Activated naive CD8-positive, alpha-beta T cell treated with anti-CD3 and anti-CD28 coated beads, Interleukin-2, amount 50 U/mL, for 24 hours (primary cell): ENCODE data around the gene DHRS2.
"Not testable (repeated sequence)": the region's sequence is repeated elsewhere in the genome, so short reads cannot be mapped to it uniquely, and the experiment has no call there.

Experiments
- ATAC-seq: fragments of 150-1000 bp; cut with Tn5 transposase; one replicate; pipeline ENCODE4 v1.10.0; 2021
- DNase-seq: peaks from one replicate; pipeline ENCODE4 v3.0.0; 2021
- H3K27ac Mint-ChIP-seq: one replicate; pipeline ENCODE4 v1.8.0; 2021; ENCODE audit warnings: mild to moderate bottlenecking, mixed read lengths
- H3K27me3 Mint-ChIP-seq: one replicate; pipeline ENCODE4 v1.8.0; 2021; ENCODE audit warnings: mixed read lengths
- H3K36me3 Mint-ChIP-seq: one replicate; pipeline ENCODE4 v1.8.0; 2021; ENCODE audit warnings: low read depth, mixed read lengths
- H3K4me1 Mint-ChIP-seq: one replicate; pipeline ENCODE4 v1.8.0; 2021; ENCODE audit warnings: mixed read lengths
- H3K4me3 Mint-ChIP-seq: one replicate; pipeline ENCODE4 v1.8.0; 2021; ENCODE audit warnings: mild to moderate bottlenecking, moderate library complexity, mixed read lengths
- H3K9me3 Mint-ChIP-seq: one replicate; pipeline ENCODE4 v1.8.0; 2021; ENCODE audit warnings: mixed read lengths

The DHRS2 gene

GRCh38 chr14:23664207-23664885 is 28.2 kb downstream of the DHRS2 start:
- Mint-ChIP-seq H3K4me1 (peaks cover 4% of the 10 kb centered on the region), H3K9me3 (no peaks in the 10 kb centered on the region), H3K27me3 (no peaks in the 10 kb centered on the region), H3K4me3 (no peak overlapping the region), H3K36me3 (no peaks in the 10 kb centered on the region), H3K27ac (no peak overlapping the region)
- ATAC-seq (no peak), DNase-seq (no peak)

GRCh38 chr14:23665302-23666016 is 29.3 kb downstream of the DHRS2 start:
- no peaks in the 10 kb centered on the region for H3K36me3 Mint-ChIP-seq
- ATAC-seq (no peak), DNase-seq (no peak)
- H3K9me3 Mint-ChIP-seq: no peaks in the 10 kb centered on the region
- H3K4me3 Mint-ChIP-seq: no peak overlapping the region
- H3K27ac Mint-ChIP-seq: no peak overlapping the region
- H3K4me1 Mint-ChIP-seq: peaks cover 1% of the 10 kb centered on the region
- no peaks in the 10 kb centered on the region for H3K27me3 Mint-ChIP-seq

GRCh38 chr14:23667134-23667533 is 31.0 kb downstream of the DHRS2 start:
- Mint-ChIP-seq H3K4me3 (no peak overlapping the region), H3K27ac (no peak overlapping the region), H3K9me3 (no peaks in the 10 kb centered on the region), H3K4me1 (no peaks in the 10 kb centered on the region), H3K27me3 (no peaks in the 10 kb centered on the region), H3K36me3 (no peaks in the 10 kb centered on the region)
- DNase-seq (no peak), ATAC-seq (no peak)

- Mint-ChIP-seq H3K9me3 (no peaks in the 10 kb centered on the region), H3K4me3 (no peak overlapping the region), H3K4me1 (no peaks in the 10 kb centered on the region), H3K36me3 (no peaks in the 10 kb centered on the region), H3K27me3 (no peaks in the 10 kb centered on the region), H3K27ac (no peak overlapping the region)
- no peak for ATAC-seq
- DNase-seq: no peak
Observed at GRCh38 chr14:23669441-23669840, 33.3 kb downstream of the DHRS2 start.

- H3K9me3 Mint-ChIP-seq: no peaks in the 10 kb centered on the region
- H3K36me3 Mint-ChIP-seq: no peaks in the 10 kb centered on the region
- ATAC-seq: no peak
- H3K27me3 Mint-ChIP-seq: no peaks in the 10 kb centered on the region
- no peaks in the 10 kb centered on the region for H3K4me1 Mint-ChIP-seq
- no peak for DNase-seq
- no peak overlapping the region for H3K4me3 Mint-ChIP-seq
- no peak overlapping the region for H3K27ac Mint-ChIP-seq
Observed at GRCh38 chr14:23670481-23670880, 34.3 kb downstream of the DHRS2 start.

GRCh38 chr14:23672200-23672599 is 36.0 kb downstream of the DHRS2 start:
- no peaks in the 10 kb centered on the region for H3K4me1 Mint-ChIP-seq
- no peak for DNase-seq
- no peak overlapping the region for H3K27ac Mint-ChIP-seq
- no peaks in the 10 kb centered on the region for H3K9me3 Mint-ChIP-seq
- ATAC-seq: no peak
- no peak overlapping the region for H3K4me3 Mint-ChIP-seq
- peaks cover 6% of the 10 kb centered on the region for H3K27me3 Mint-ChIP-seq
- H3K36me3 Mint-ChIP-seq: no peaks in the 10 kb centered on the region

- Mint-ChIP-seq H3K27ac (no peak overlapping the region), H3K27me3 (peaks cover 6% of the 10 kb centered on the region), H3K9me3 (no peaks in the 10 kb centered on the region), H3K36me3 (no peaks in the 10 kb centered on the region), H3K4me1 (no peaks in the 10 kb centered on the region), H3K4me3 (no peak overlapping the region)
- no peak for ATAC-seq
- no peak for DNase-seq
Observed at GRCh38 chr14:23675337-23675736, 39.2 kb downstream of the DHRS2 start.

GRCh38 chr14:23675906-23676305 is 39.7 kb downstream of the DHRS2 start:
- no peak for ATAC-seq

GRCh38 chr14:23681337-23681736 is 45.2 kb downstream of the DHRS2 start:
- Mint-ChIP-seq H3K27ac (no peak overlapping the region), H3K27me3 (peaks cover 3% of the 10 kb centered on the region), H3K9me3 (no peaks in the 10 kb centered on the region), H3K4me1 (no peaks in the 10 kb centered on the region), H3K36me3 (no peaks in the 10 kb centered on the region), H3K4me3 (no peak overlapping the region)
- DNase-seq (no peak), ATAC-seq (no peak)

More at GRCh38 chr14:23675906-23676305, 39.7 kb downstream of the DHRS2 start:
- Mint-ChIP-seq H3K4me1 (no peaks in the 10 kb centered on the region), H3K27me3 (peaks cover 6% of the 10 kb centered on the region), H3K4me3 (no peak overlapping the region), H3K9me3 (no peaks in the 10 kb centered on the region), H3K36me3 (no peaks in the 10 kb centered on the region), H3K27ac (no peak overlapping the region)
- DNase-seq: no peak

- not testable (repeated sequence) for H3K36me3 Mint-ChIP-seq, ATAC-seq, H3K9me3 Mint-ChIP-seq, H3K27me3 Mint-ChIP-seq, DNase-seq, H3K4me1 Mint-ChIP-seq, H3K27ac Mint-ChIP-seq, H3K4me3 Mint-ChIP-seq
Observed at GRCh38 chr14:23689709-23690514, 53.7 kb downstream of the DHRS2 start.

GRCh38 chr14:23692416-23692815 is 56.3 kb downstream of the DHRS2 start:
- ATAC-seq (no peak), DNase-seq (no peak)
- Mint-ChIP-seq H3K9me3 (peaks cover 5% of the 10 kb centered on the region), H3K27ac (no peak overlapping the region), H3K4me1 (no peaks in the 10 kb centered on the region), H3K27me3 (peaks cover 9% of the 10 kb centered on the region), H3K36me3 (no peaks in the 10 kb centered on the region), H3K4me3 (no peak overlapping the region)

- H3K27ac Mint-ChIP-seq: no peak overlapping the region
- ATAC-seq: no peak
- H3K9me3 Mint-ChIP-seq: peaks cover 5% of the 10 kb centered on the region
- H3K27me3 Mint-ChIP-seq: peaks cover 9% of the 10 kb centered on the region
- no peak overlapping the region for H3K4me3 Mint-ChIP-seq
- DNase-seq: no peak
- H3K4me1 Mint-ChIP-seq: no peaks in the 10 kb centered on the region
- H3K36me3 Mint-ChIP-seq: no peaks in the 10 kb centered on the region
Observed at GRCh38 chr14:23693252-23693775, 57.1 kb downstream of the DHRS2 start.

GRCh38 chr14:23694085-23694948 is 58.2 kb downstream of the DHRS2 start:
- Mint-ChIP-seq H3K27ac (no peak overlapping the region), H3K4me3 (no peak overlapping the region), H3K36me3 (no peaks in the 10 kb centered on the region), H3K4me1 (no peaks in the 10 kb centered on the region), H3K27me3 (peaks cover 12% of the 10 kb centered on the region), H3K9me3 (peaks cover 5% of the 10 kb centered on the region)
- DNase-seq: no peak
- ATAC-seq: peak; percentile 52
